Stimulated activated CD8-positive, alpha-beta memory T cell treated with anti-CD3 and anti-CD28 coated beads, Interleukin-12 subunit alpha, Interleukin-12 subunit beta, amount 100 ng/mL, for 24 hours (primary cell): ENCODE data around the gene RAB39B.

Experiments used
- DNase-seq: peaks from one replicate; pipeline ENCODE4 v3.0.0-alpha.2; 2020; ENCODE audit errors: extremely low read depth

The RAB39B gene

GRCh38 chrX:155215443-155216178 lies 48.7 kb downstream of the RAB39B start:
- DNase-seq: no peak

- no peak for DNase-seq
Observed at GRCh38 chrX:155213731-155214130, 50.6 kb downstream of the RAB39B start.

GRCh38 chrX:155211208-155211607 lies 53.1 kb downstream of the RAB39B start:
- DNase-seq: no peak
